ENCODE results near the gene CCDC32. TPM values are rescaled to one million over a fixed set of nuclear protein-coding genes. Genes with fewer than 3 reads are reported as not detected.

Gene CCDC32
- polyA plus RNA-seq, 1 experiment: 16.7 TPM

DNA sequence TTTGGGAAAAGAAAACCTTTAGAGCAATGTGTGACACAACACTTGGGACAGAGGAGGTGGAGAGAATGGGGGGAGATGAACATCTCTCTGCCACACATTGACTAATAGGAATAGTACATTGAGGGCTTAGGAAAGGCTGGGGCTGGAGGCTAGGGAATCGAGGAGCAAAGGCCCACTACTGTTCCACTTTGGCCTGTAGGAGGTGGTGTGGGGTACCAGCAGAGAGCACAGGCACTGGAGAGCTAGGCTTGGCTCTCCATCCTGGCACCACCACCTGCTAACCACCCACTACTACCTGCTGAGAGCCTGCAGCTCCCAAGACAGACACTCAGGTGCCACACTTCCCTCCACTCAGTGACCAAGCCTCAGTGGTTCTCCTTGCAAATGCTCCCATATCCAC lies 19.4 kb downstream of the CCDC32 start:
- ChIA-PET POLR2A (no interaction called here), CTCF (interaction anchor here (1.0 kb wide), 1 partner anchor 44 kb away, joined by 3 read pairs; no protein-coding TSS in a partner anchor)
- no peak for DNase-seq (ENCODE audit: low read depth, low spot score)
- Histone ChIP-seq H3K4me3 (ENCODE audit: low read depth, low read length) (no peak overlapping the region), H3K27ac (ENCODE audit: low read depth, low read length) (no peak overlapping the region), H3K9me3 (ENCODE audit: control insufficient read depth, insufficient read depth, low read length) (no peaks in the 10 kb centered on the region), H3K27me3 (ENCODE audit: control insufficient read depth, insufficient read depth, low read length) (no peaks in the 10 kb centered on the region)
- TF ChIP-seq, protein P1, sequence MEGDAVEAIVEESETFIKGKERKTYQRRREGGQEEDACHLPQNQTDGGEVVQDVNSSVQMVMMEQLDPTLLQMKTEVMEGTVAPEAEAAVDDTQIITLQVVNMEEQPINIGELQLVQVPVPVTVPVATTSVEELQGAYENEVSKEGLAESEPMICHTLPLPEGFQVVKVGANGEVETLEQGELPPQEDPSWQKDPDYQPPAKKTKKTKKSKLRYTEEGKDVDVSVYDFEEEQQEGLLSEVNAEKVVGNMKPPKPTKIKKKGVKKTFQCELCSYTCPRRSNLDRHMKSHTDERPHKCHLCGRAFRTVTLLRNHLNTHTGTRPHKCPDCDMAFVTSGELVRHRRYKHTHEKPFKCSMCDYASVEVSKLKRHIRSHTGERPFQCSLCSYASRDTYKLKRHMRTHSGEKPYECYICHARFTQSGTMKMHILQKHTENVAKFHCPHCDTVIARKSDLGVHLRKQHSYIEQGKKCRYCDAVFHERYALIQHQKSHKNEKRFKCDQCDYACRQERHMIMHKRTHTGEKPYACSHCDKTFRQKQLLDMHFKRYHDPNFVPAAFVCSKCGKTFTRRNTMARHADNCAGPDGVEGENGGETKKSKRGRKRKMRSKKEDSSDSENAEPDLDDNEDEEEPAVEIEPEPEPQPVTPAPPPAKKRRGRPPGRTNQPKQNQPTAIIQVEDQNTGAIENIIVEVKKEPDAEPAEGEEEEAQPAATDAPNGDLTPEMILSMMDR (IDR thresholded peaks at IDR 0.05; ENCODE audit: low read depth, low read length): no peak

GRCh38 chr15:40543631-40544294 lies 21.1 kb downstream of the CCDC32 start:
- Histone ChIP-seq H3K4me3 (ENCODE audit: low read depth, low read length) (no peak overlapping the region), H3K9me3 (ENCODE audit: control insufficient read depth, insufficient read depth, low read length) (no peaks in the 10 kb centered on the region), H3K27me3 (ENCODE audit: control insufficient read depth, insufficient read depth, low read length) (no peaks in the 10 kb centered on the region), H3K27ac (ENCODE audit: low read depth, low read length) (no peak overlapping the region)
- no peak for DNase-seq (ENCODE audit: low read depth, low spot score)
- CTCF ChIA-PET: no interaction called here
- TF ChIP-seq, protein P1 (IDR thresholded peaks at IDR 0.05; ENCODE audit: low read depth, low read length): no peak
- POLR2A ChIA-PET: no interaction called here

GRCh38 chr15:40543082-40543481 lies 21.8 kb downstream of the CCDC32 start:
- CTCF ChIA-PET: interaction anchor here (0.6 kb wide), 1 partner anchor 131 kb away, joined by 3 read pairs; no protein-coding TSS in a partner anchor
- DNase-seq (ENCODE audit: low read depth, low spot score): no peak
- no peaks in the 10 kb centered on the region for H3K9me3 ChIP-seq (ENCODE audit: control insufficient read depth, insufficient read depth, low read length)
- no peak overlapping the region for H3K27ac ChIP-seq (ENCODE audit: low read depth, low read length)
- no peaks in the 10 kb centered on the region for H3K27me3 ChIP-seq (ENCODE audit: control insufficient read depth, insufficient read depth, low read length)
- POLR2A ChIA-PET: no interaction called here
- H3K4me3 ChIP-seq (ENCODE audit: low read depth, low read length): no peak overlapping the region
- TF ChIP-seq, protein P1 (IDR thresholded peaks at IDR 0.05; ENCODE audit: low read depth, low read length): no peak

DNA sequence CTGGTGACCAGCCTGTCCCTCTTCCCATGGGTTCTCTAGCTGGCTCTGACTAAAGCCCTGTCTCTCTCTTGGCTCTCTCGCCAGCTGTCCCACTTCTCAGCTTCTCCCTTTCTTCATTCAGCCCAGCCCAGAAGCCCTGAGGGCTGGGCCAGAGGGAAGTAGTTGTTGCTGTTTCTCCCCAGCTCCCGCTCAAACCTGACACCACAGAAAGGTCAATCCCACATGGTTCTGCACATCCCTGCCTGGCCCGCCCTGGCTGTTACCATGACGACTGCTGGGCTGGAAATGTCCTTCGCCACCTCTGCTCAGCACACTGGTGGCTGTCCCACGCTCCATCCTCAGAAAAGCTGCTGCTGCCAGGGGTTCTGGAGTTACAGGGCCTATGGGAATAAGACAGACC lies 25.9 kb downstream of the CCDC32 start:
- TF ChIP-seq, protein P1 (IDR thresholded peaks at IDR 0.05; ENCODE audit: low read depth, low read length): no peak
- H3K27me3 ChIP-seq (ENCODE audit: control insufficient read depth, insufficient read depth, low read length): no peaks in the 10 kb centered on the region
- H3K9me3 ChIP-seq (ENCODE audit: control insufficient read depth, insufficient read depth, low read length): no peaks in the 10 kb centered on the region
- CTCF ChIA-PET: interaction anchor here (0.7 kb wide), 1 partner anchor 381 kb away, joined by 5 read pairs; no protein-coding TSS in a partner anchor
- DNase-seq (ENCODE audit: low read depth, low spot score): no peak
- no peak overlapping the region for H3K27ac ChIP-seq (ENCODE audit: low read depth, low read length)
- POLR2A ChIA-PET: no interaction called here
- no peak overlapping the region for H3K4me3 ChIP-seq (ENCODE audit: low read depth, low read length)

DNA sequence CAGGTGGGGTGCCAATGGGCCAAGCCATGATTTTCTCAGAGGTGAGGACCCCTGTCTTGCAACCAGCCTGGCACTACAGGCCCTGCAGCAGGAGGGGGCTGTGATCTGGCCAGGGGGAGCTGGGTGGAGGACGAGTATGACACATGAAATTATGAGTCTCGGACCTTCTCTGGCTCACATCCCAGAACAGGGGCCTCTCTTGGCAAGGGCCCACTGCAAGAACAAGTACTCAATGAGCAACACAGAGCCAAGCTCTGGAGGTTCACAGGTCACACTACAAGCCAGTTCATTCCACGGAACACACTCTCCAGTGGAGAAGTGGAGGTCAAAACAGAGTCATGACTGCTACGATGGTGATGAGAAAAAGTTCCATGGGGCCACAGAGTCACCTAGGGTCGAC lies 28.3 kb downstream of the CCDC32 start:
- POLR2A ChIA-PET: interaction anchor here (0.5 kb wide), 1 partner anchor 188 kb away, joined by 4 read pairs; no protein-coding TSS in a partner anchor
- Histone ChIP-seq H3K27ac (ENCODE audit: low read depth, low read length) (no peak overlapping the region), H3K27me3 (ENCODE audit: control insufficient read depth, insufficient read depth, low read length) (no peaks in the 10 kb centered on the region), H3K4me3 (ENCODE audit: low read depth, low read length) (no peak overlapping the region), H3K9me3 (ENCODE audit: control insufficient read depth, insufficient read depth, low read length) (no peaks in the 10 kb centered on the region)
- CTCF ChIA-PET: interaction anchor here (0.5 to 1.0 kb wide), 2 partner anchors 53 to 322 kb away, joined by 4 read pairs; no protein-coding TSS in a partner anchor
- DNase-seq (ENCODE audit: low read depth, low spot score): peak; percentile 8
- TF ChIP-seq, protein P1 (IDR thresholded peaks at IDR 0.05; ENCODE audit: low read depth, low read length): no peak

Measured in AG04450 (cell line).